Liver (tissue), 3 donors: Measurements from ENCODE around the gene KCNA5.
A peak's percentile ranks its signal among the peaks of the same experiment; 100 is the strongest.

ENCODE experiments used
- CTCF ChIP-seq: fragments of 150-350 bp; IDR thresholded peaks from 2 replicates; pipeline ENCODE4 v1.5.1; 2017; ENCODE audit warnings: improper control_type of control experiment, low read depth, low read length; ENCODE audit not compliant: missing input control
- RAD21 ChIP-seq, 2 donors: IDR thresholded peaks; 2 replicates each; pipeline ENCODE4 v1.6.1; 2016; ENCODE audit warnings: antibody characterized with exemption in 2 of 2, mild to moderate bottlenecking in 2 of 2
- SP1 ChIP-seq: IDR thresholded peaks from 2 replicates; pipeline ENCODE4 v1.6.1; 2018; ENCODE audit warnings: antibody characterized with exemption, mild to moderate bottlenecking
- donor health status: healthy.
- donor health status: healthy.

- TF ChIP-seq CTCF (peak; percentile 82), SP1 (no peak), RAD21 (IDR thresholded peaks at IDR 0.05) (peak; percentile 81 to 89)
Measured at GRCh38 chr12:5022465-5023061, 21.1 kb upstream of the KCNA5 start.
